Measurements from ENCODE around the gene DNAJB8. TPM values are rescaled to one million over a fixed set of nuclear protein-coding genes. Genes with fewer than 3 reads are reported as not detected.

Gene DNAJB8
- total RNA-seq, 1 experiment from 2014 or later: not detected

- Mint-ChIP-seq H3K27me3 (ENCODE audit: insufficient read depth, unreplicated experiment) (no peaks in the 10 kb centered on the region), H3K4me1 (ENCODE audit: low read depth, unreplicated experiment) (peaks cover 13% of the 10 kb centered on the region), H3K36me3 (ENCODE audit: insufficient read depth, unreplicated experiment) (peaks cover 18% of the 10 kb centered on the region), H3K4me3 (ENCODE audit: unreplicated experiment) (peak overlapping the region; percentile 79), H3K27ac (ENCODE audit: unreplicated experiment) (peak overlapping the region; percentile 58), H3K9me3 (ENCODE audit: unreplicated experiment) (no peaks in the 10 kb centered on the region)
- H3K27me3 ChIP-seq (replicated peaks; ENCODE audit: control insufficient read depth, insufficient read depth, low read length): no peaks in the 10 kb centered on the region
- intact Hi-C loops (cut with micrococcal nuclease; ENCODE audit: unreplicated experiment): loop anchor here (1.0 kb wide), 2 partner anchors 71 to 190 kb away; no protein-coding TSS in a partner anchor
- H3K4me3 ChIP-seq (ENCODE audit: low read depth, low read length): peak overlapping the region; percentile 47
- ChIA-PET CTCF (interaction anchor here (0.5 to 1.0 kb wide), 17 partner anchors 8 to 402 kb away, joined by 3 to 16 read pairs (median 4); no protein-coding TSS in a partner anchor), POLR2A (interaction anchor here (0.6 to 1.0 kb wide), 3 partner anchors 64 to 327 kb away, joined by 3 read pairs; no protein-coding TSS in a partner anchor)
- H3K36me3 ChIP-seq (ENCODE audit: control insufficient read depth, insufficient read depth, low read length): no peaks in the 10 kb centered on the region
- H3K4me1 ChIP-seq: peaks cover 8% of the 10 kb centered on the region; the same call in 1 of the 2 replicates
- DNase-seq: peak; percentile 83 to 87
- BruUV-seq (replicated peaks): no TSS peak
- peak; percentile 82 to 83 for TF ChIP-seq CTCF (IDR thresholded peaks at IDR 0.05; ENCODE audit: insufficient read depth in 1 of 2, low read depth in 1 of 2, low read length in 1 of 2, severe bottlenecking in 1 of 2, unreplicated experiment in 1 of 2)
- H3K9me3 ChIP-seq: no peaks in the 10 kb centered on the region
These were observed 30.8 kb upstream of the DNAJB8 start for GRCh38 chr3:128497305-128498126.

- Mint-ChIP-seq H3K27me3 (ENCODE audit: insufficient read depth, unreplicated experiment) (no peaks in the 10 kb centered on the region), H3K4me1 (ENCODE audit: low read depth, unreplicated experiment) (peaks cover 13% of the 10 kb centered on the region), H3K4me3 (ENCODE audit: unreplicated experiment) (peak overlapping the region; percentile 79), H3K36me3 (ENCODE audit: insufficient read depth, unreplicated experiment) (peaks cover 16% of the 10 kb centered on the region), H3K27ac (ENCODE audit: unreplicated experiment) (peak overlapping the region; percentile 58), H3K9me3 (ENCODE audit: unreplicated experiment) (no peaks in the 10 kb centered on the region)
- CTCF ChIA-PET: interaction anchor here (0.7 to 1.0 kb wide), 4 partner anchors 22 to 111 kb away, joined by 3 to 16 read pairs (median 4); no protein-coding TSS in a partner anchor
- Histone ChIP-seq H3K27me3 (replicated peaks; ENCODE audit: control insufficient read depth, insufficient read depth, low read length) (no peaks in the 10 kb centered on the region), H3K4me3 (ENCODE audit: low read depth, low read length) (no peak overlapping the region), H3K36me3 (ENCODE audit: control insufficient read depth, insufficient read depth, low read length) (no peaks in the 10 kb centered on the region), H3K4me1 (peaks cover 8% of the 10 kb centered on the region; the same call in 1 of the 2 replicates), H3K9me3 (no peaks in the 10 kb centered on the region)
- POLR2A ChIA-PET: no interaction called here
- peak in 1 of 2 experiments; percentile 13 for DNase-seq
- no peak for TF ChIP-seq CTCF (IDR thresholded peaks at IDR 0.05; ENCODE audit: insufficient read depth in 1 of 2, low read depth in 1 of 2, low read length in 1 of 2, severe bottlenecking in 1 of 2, unreplicated experiment in 1 of 2)
- BruUV-seq (replicated peaks): no TSS peak
- intact Hi-C loops (cut with micrococcal nuclease; ENCODE audit: unreplicated experiment): loop anchor here (1.0 kb wide), 2 partner anchors 70 to 189 kb away; no protein-coding TSS in a partner anchor
These were observed 30.1 kb upstream of the DNAJB8 start for GRCh38 chr3:128496602-128497304.

GRCh38 chr3:128496019-128496601 lies 29.4 kb upstream of the DNAJB8 start:
- H3K4me3 Mint-ChIP-seq (ENCODE audit: unreplicated experiment): peak overlapping the region; percentile 49
- Histone ChIP-seq H3K9me3 (no peaks in the 10 kb centered on the region), H3K36me3 (ENCODE audit: control insufficient read depth, insufficient read depth, low read length) (no peaks in the 10 kb centered on the region), H3K4me3 (ENCODE audit: low read depth, low read length) (no peak overlapping the region), H3K4me1 (peaks cover 8% of the 10 kb centered on the region; the same call in 1 of the 2 replicates), H3K27me3 (replicated peaks; ENCODE audit: control insufficient read depth, insufficient read depth, low read length) (no peaks in the 10 kb centered on the region)
- H3K4me1 Mint-ChIP-seq (ENCODE audit: low read depth, unreplicated experiment): peaks cover 13% of the 10 kb centered on the region
- ChIA-PET POLR2A (no interaction called here), CTCF (no interaction called here)
- no peak for DNase-seq
- no peak for TF ChIP-seq CTCF (IDR thresholded peaks at IDR 0.05; ENCODE audit: insufficient read depth in 1 of 2, low read depth in 1 of 2, low read length in 1 of 2, severe bottlenecking in 1 of 2, unreplicated experiment in 1 of 2)
- H3K27ac Mint-ChIP-seq (ENCODE audit: unreplicated experiment): peak overlapping the region; percentile 9
- H3K36me3 Mint-ChIP-seq (ENCODE audit: insufficient read depth, unreplicated experiment): peaks cover 16% of the 10 kb centered on the region
- intact Hi-C loops (cut with micrococcal nuclease; ENCODE audit: unreplicated experiment): no loop called here
- BruUV-seq (replicated peaks): no TSS peak
- H3K27me3 Mint-ChIP-seq (ENCODE audit: insufficient read depth, unreplicated experiment): no peaks in the 10 kb centered on the region
- H3K9me3 Mint-ChIP-seq (ENCODE audit: unreplicated experiment): no peaks in the 10 kb centered on the region

Data from Caco-2 (cell line).